Mesenteric fat pad (tissue), 1 donor: ENCODE data around the gene SPTBN1. TPM values are rescaled to one million over a fixed set of nuclear protein-coding genes. Genes with fewer than 3 reads are reported as not detected.

Experiments used
- DNase-seq: peaks from one replicate; pipeline ENCODE4 v3.0.0-alpha.2; 2020; ENCODE audit warnings: low spot score
- total RNA-seq: library from RNA; stranded (reverse); fragmentation: NEBNext Ultra II Directional; extraction: Animal tissue kit (Norgen Biotek cat#: 25700); gene quantifications from one replicate; pipeline ENCODE4 v1.2.1, GENCODE V29; 2021
- donor health status: DM: yes; HTN: yes; CAD: no.

The SPTBN1 gene
- total RNA-seq, 1 donor from 2014 or later, result 776 TPM

GRCh38 chr2:54549917-54550518 is 93.9 kb downstream of the SPTBN1 start:
- no peak for DNase-seq

GRCh38 chr2:54550547-54550946 is 94.4 kb downstream of the SPTBN1 start:
- DNase-seq, result no peak

- no peak for DNase-seq
Observed at GRCh38 chr2:54551123-54551756, 95.1 kb downstream of the SPTBN1 start.

- no peak for DNase-seq
Observed at GRCh38 chr2:54553075-54553474, 96.9 kb downstream of the SPTBN1 start.

GRCh38 chr2:54553775-54554174 is 97.6 kb downstream of the SPTBN1 start:
- DNase-seq, result no peak

GRCh38 chr2:54555318-54555837 is 99.3 kb downstream of the SPTBN1 start:
- DNase-seq, result no peak

GRCh38 chr2:54556621-54557121 is 100.5 kb downstream of the SPTBN1 start:
- DNase-seq, result no peak

GRCh38 chr2:54557211-54557600 is 101.1 kb downstream of the SPTBN1 start:
- DNase-seq, result no peak

GRCh38 chr2:54557601-54558187 is 101.6 kb downstream of the SPTBN1 start:
- DNase-seq, result no peak

GRCh38 chr2:54558188-54559005 is 102.3 kb downstream of the SPTBN1 start:
- no peak for DNase-seq

GRCh38 chr2:54559006-54559445 is 102.9 kb downstream of the SPTBN1 start:
- no peak for DNase-seq

GRCh38 chr2:54559593-54560145 is 103.5 kb downstream of the SPTBN1 start:
- DNase-seq, result no peak

- no peak for DNase-seq
Observed at GRCh38 chr2:54560146-54560881, 104.2 kb downstream of the SPTBN1 start.

- DNase-seq, result no peak
Observed at GRCh38 chr2:54561010-54561409, 104.9 kb downstream of the SPTBN1 start.

GRCh38 chr2:54564439-54564838 is 108.3 kb downstream of the SPTBN1 start:
- no peak for DNase-seq

GRCh38 chr2:54565551-54565950 is 109.4 kb downstream of the SPTBN1 start:
- no peak for DNase-seq

GRCh38 chr2:54566896-54567295 is 110.8 kb downstream of the SPTBN1 start:
- no peak for DNase-seq

GRCh38 chr2:54568876-54569321 is 112.8 kb downstream of the SPTBN1 start:
- DNase-seq, result no peak

GRCh38 chr2:54569745-54570301 is 113.7 kb downstream of the SPTBN1 start:
- no peak for DNase-seq

GRCh38 chr2:54570321-54570855 is 114.3 kb downstream of the SPTBN1 start:
- DNase-seq, result no peak
